ENCODE measurements around the gene HECTD3.

The HECTD3 gene

DNA sequence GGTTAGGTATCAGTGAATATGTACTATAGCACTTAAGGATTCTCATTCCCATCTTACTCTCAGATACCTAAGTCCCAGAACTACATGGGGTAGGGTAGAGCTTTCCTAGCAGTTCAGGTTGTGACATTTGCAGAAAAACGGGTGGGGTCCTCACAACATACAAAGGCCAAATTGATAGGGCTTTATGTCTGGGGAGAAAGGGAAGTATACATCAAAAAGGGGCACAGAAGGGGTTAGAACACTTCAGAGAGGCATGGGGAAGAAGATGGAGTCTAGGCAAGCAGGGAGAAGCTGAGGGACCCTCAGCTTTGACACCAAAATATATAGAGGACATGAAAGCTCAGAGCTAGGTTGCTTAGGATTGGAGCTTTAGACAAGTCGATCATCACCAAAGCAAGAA lies 4.6 kb upstream of the HECTD3 start:
- H3K4me3 ChIP-seq (ENCODE audit: low read depth, low read length) = no peak overlapping the region
- TF ChIP-seq, protein P1, sequence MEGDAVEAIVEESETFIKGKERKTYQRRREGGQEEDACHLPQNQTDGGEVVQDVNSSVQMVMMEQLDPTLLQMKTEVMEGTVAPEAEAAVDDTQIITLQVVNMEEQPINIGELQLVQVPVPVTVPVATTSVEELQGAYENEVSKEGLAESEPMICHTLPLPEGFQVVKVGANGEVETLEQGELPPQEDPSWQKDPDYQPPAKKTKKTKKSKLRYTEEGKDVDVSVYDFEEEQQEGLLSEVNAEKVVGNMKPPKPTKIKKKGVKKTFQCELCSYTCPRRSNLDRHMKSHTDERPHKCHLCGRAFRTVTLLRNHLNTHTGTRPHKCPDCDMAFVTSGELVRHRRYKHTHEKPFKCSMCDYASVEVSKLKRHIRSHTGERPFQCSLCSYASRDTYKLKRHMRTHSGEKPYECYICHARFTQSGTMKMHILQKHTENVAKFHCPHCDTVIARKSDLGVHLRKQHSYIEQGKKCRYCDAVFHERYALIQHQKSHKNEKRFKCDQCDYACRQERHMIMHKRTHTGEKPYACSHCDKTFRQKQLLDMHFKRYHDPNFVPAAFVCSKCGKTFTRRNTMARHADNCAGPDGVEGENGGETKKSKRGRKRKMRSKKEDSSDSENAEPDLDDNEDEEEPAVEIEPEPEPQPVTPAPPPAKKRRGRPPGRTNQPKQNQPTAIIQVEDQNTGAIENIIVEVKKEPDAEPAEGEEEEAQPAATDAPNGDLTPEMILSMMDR (IDR thresholded peaks at IDR 0.05; ENCODE audit: control insufficient read depth, extremely low read depth, insufficient read depth) = no peak
- no peak for DNase-seq (ENCODE audit: low read depth)

DNA sequence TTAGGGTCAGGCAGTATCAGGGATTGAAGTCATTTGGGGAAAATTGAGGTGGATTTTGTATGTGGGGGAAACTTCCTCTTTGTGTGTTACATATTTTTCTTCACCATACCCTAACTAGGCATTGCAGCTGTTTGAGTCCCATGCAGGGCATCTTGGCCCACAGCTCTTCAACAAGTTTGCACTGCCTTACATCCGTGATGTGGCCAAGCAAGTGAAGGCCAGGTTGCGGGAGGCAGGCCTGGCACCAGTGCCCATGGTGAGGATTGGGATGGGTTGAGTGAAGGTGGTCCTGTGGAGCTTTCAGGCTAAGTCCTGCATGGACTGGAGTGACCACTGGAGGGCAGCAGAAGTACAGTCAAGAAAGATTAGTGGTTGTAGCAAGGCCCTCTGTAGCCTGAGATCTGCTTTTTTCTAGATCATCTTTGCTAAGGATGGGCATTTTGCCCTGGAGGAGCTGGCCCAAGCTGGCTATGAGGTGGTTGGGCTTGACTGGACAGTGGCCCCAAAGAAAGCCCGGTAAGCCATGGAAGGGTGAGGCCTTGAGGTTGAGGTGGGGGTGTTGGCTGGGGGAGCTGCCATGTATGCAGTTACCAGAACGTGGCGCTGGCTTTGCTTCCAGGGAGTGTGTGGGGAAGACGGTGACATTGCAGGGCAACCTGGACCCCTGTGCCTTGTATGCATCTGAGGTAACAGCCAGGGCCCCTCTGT lies 3.4 kb upstream of the HECTD3 start:
- TF ChIP-seq, protein P1 (IDR thresholded peaks at IDR 0.05; ENCODE audit: control insufficient read depth, extremely low read depth, insufficient read depth) = peak; percentile 95
- H3K4me3 ChIP-seq (ENCODE audit: low read depth, low read length) = no peak overlapping the region
- peak; percentile 71 for DNase-seq (ENCODE audit: low read depth)

DNA sequence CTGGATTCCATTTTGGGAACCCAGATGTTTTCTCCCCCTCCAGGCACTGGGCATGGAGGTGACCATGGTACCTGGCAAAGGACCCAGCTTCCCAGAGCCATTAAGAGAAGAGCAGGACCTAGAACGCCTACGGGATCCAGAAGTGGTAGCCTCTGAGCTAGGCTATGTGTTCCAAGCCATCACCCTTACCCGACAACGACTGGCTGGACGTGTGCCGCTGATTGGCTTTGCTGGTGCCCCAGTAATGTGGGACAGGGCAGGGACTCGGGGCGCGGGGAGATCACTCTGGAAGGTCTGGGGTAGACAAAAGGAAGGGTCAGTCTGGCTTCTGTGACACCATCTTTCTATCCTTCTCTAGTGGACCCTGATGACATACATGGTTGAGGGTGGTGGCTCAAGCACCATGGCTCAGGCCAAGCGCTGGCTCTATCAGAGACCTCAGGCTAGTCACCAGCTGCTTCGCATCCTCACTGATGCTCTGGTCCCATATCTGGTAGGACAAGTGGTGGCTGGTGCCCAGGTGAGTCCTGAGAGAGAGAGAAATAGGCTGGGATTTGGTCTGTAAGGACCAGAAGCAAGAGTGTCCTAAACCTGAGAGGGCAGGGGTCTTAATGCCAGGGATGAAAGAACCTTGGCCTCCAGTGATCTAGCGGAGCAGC lies 2.6 kb upstream of the HECTD3 start:
- TF ChIP-seq, protein P1 (IDR thresholded peaks at IDR 0.05; ENCODE audit: control insufficient read depth, extremely low read depth, insufficient read depth) = no peak
- DNase-seq (ENCODE audit: low read depth) = no peak
- H3K4me3 ChIP-seq (ENCODE audit: low read depth, low read length) = no peak overlapping the region

DNA sequence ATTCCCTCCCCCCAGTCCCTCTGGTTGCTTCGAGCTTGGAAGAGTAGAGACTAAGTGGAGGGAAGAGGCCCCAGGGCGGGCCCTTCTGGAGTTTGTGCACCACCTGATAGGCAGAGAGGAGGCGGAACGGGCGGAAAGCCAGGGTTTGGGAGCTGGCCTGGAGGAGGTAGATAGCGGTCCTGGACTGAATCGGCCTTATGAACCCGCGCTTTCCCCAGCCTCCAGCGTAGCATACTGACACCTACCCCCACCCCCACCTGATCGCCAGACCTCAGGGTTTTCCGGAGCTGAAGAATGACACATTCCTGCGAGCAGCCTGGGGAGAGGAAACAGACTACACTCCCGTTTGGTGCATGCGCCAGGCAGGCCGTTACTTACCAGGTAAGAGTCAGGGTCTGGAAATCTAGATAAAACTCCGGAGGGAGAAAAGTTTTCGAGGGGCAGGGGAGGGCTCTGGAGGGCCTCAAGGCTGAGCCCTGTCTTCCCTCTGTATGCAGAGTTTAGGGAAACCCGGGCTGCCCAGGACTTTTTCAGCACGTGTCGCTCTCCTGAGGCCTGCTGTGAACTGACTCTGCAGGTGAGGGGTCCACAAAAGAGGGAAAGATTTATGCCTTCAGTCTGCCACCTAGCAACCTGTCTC lies 1.6 kb upstream of the HECTD3 start:
- H3K4me3 ChIP-seq (ENCODE audit: low read depth, low read length) = peak overlapping the region; percentile 70
- peak; percentile 37 for DNase-seq (ENCODE audit: low read depth)
- TF ChIP-seq, protein P1 (IDR thresholded peaks at IDR 0.05; ENCODE audit: control insufficient read depth, extremely low read depth, insufficient read depth) = no peak

DNA sequence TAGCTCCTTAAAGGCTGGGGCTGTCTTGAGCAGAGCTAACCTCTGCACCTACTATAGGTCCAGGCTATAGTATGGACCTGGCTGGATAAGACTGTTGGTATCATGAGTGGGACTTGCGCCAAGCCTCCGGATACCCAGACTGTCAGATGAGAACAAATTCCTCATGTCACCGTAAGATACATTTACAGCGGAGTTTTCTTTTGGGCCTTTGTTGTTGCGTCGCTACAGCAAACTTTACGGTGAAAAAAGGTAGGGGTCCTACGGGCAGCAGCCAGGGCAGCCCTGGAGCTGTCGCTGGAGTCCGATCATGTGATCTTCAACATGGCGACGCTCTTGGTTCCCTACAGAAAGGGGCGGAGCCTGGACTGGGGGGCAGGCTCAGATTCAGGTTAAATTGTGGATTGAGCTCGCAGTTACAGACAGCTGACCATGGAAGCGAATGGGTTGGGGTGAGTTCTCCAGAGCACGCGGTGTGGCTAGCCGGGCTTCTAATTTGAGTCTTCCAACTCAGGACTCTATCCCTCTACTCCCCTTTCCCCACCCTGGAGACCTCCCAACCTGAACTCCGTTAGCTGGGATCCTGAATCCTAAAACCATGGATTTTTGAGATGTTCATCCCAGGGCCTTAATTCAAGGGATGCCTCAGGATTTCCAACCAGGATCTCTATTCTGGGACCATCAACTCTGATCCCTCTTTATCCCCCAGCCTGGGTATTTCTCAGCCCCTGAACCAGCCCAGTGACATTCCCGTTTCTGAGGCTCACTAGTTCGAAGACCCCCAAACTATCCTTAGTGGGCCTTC lies 914 bp upstream of the HECTD3 start, which contains the start of gene UROD:
Gene UROD (plus strand): TSS at position 418 of the 802 bp plus-strand sequence. CDS start 12 bp downstream, at position 430.
- DNase-seq (ENCODE audit: low read depth) = peak; percentile 94
- peak within 1 kb of the TSS; percentile 70 for H3K4me3 ChIP-seq (ENCODE audit: low read depth, low read length)
- TF ChIP-seq, protein P1 (IDR thresholded peaks at IDR 0.05; ENCODE audit: control insufficient read depth, extremely low read depth, insufficient read depth) = no peak

DNA sequence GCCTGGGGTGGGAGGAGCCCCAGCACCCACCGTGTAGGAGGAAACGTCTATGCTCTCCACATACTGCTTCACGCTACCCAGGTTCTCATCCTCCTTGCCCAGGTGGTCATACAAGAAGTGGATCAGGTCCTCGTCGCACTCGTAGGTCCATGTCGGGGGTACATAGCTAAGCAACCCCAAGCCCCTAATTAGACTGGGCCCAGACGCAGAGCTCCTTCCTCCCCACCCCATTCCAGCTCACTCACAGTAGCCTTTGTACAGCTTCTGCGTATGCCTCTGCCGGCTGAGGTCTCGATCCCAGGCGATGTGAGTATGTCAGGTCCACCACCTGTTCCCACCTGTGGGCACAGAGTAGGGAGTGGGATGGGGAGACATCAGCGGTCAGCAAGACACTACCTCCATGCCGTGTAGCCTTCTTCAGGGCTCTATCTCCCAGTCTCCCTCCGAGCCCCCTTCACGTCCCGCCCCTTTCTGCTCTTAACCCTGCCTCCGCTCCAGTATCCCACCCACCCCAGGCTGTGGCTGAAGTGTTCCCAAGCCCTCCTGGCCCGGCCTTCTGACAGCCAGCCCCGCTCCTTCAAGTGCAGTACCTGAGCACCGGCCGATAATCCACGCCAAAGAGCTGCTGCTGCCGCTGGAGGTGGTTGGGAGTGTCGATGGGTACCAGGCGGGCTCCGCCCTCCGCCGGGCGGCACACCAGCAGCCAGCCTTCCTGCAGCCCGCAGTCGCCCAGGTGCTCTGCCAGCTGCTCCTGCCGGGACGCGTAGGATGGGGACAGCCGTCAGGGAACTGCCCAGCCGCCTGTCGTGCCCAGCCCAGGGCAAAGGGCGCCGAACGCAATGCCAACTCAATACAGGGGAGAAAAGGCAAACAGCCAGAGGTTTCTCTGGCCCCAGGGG lies 919 bp downstream of the HECTD3 start:
- no peak for DNase-seq (ENCODE audit: low read depth)
- peak overlapping the region; percentile 70 for H3K4me3 ChIP-seq (ENCODE audit: low read depth, low read length)
- TF ChIP-seq, protein P1 (IDR thresholded peaks at IDR 0.05; ENCODE audit: control insufficient read depth, extremely low read depth, insufficient read depth) = 0 out of 2 replicates have a peak, but pooled peaks have one; percentile 8
